Upper lobe of left lung (tissue), 6 donors: ENCODE measurements around the gene RRP9. TPM values are rescaled to one million over a fixed set of nuclear protein-coding genes. Genes with fewer than 3 reads are reported as not detected.

Experiments used
- ATAC-seq, 2 donors: fragments of 200-7000 bp; cut with Tn5 transposase; one replicate each; pipeline ENCODE4 v1.9.1; 2022; ENCODE audit warnings: mild to moderate bottlenecking in 2 of 2, moderate library complexity in 2 of 2; ENCODE audit not compliant: low FRiP score in 2 of 2
- DNase-seq, 2 donors: peaks; one replicate each; pipeline ENCODE4 v3.0.0-alpha.2; 2019 to 2020
- H3K27ac ChIP-seq, 4 donors: fragments of 200-600 bp; sonication (generic); one replicate each; pipeline ENCODE4 v1.5.1; 2016 to 2019
- H3K27me3 ChIP-seq, 4 donors: fragments of 200-600 bp; sonication (generic); one replicate each; pipeline ENCODE4 v1.5.1; 2017 to 2019
- H3K36me3 ChIP-seq, 4 donors: fragments of 200-600 bp; sonication (generic); one replicate each; pipeline ENCODE4 v1.5.1; 2016 to 2019
- H3K4me1 ChIP-seq, 4 donors: fragments of 200-600 bp; sonication (generic); one replicate each; pipeline ENCODE4 v1.5.1; 2018 to 2019
- H3K4me3 ChIP-seq, 4 donors: fragments of 200-600 bp; sonication (generic); one replicate each; pipeline ENCODE4 v1.5.1; 2017 to 2019; ENCODE audit warnings: mild to moderate bottlenecking in 2 of 4, moderate library complexity in 1 of 4
- H3K9me3 ChIP-seq, 4 donors: fragments of 200-600 bp; sonication (generic); one replicate each; pipeline ENCODE4 v1.5.1; 2018 to 2019
- CTCF ChIP-seq, 6 experiments: fragments of 450-650 bp in 4 of 6; fragments of 200-600 bp in 2 of 6; sonication (generic) in 2 of 6; IDR thresholded peaks; one replicate each; pipeline ENCODE4 v1.5.1; 2016 to 2019; ENCODE audit warnings: antibody characterized with exemption in 6 of 6
- EP300 ChIP-seq, 4 donors: sonication (generic); formaldehyde crosslinking; IDR thresholded peaks; one replicate each; pipeline ENCODE4 v1.5.1; 2017; ENCODE audit warnings: antibody characterized with exemption in 4 of 4, control low read depth in 2 of 4
- POLR2A ChIP-seq, 4 donors: fragments of 450-650 bp; IDR thresholded peaks; one replicate each; pipeline ENCODE4 v1.5.1; 2016 to 2017; ENCODE audit warnings: antibody characterized with exemption in 4 of 4, mild to moderate bottlenecking in 2 of 4
- POLR2AphosphoS5 ChIP-seq, 2 donors: sonication (generic); formaldehyde crosslinking; IDR thresholded peaks; one replicate each; pipeline ENCODE4 v1.5.1; 2017; ENCODE audit warnings: antibody characterized with exemption in 2 of 2
- WGBS, 2 donors: methylation state at CpG; one replicate each; pipeline ENCODE4 v1.1.5; 2017 to 2018; 5-methylcytosine and 5-hydroxymethylcytosine counted together
- total RNA-seq, 6 donors: library from RNA; depleted of rRNA in 4 of 6; stranded (reverse); fragments of >200 nt in 4 of 6; gene quantifications; one replicate each; pipeline versions ENCODE4 v1.1.0 to v1.2.1, GENCODE V29; 2016 to 2021
- donor health status: DM: no; HTN: no; CAD: no; lungs with moderate emphysema.
- donor health status: DM: no; HTN: yes; CAD: no; lungs with severe emphysema.

The RRP9 gene
- total RNA-seq, 6 donors from 2014 or later = 10.7 to 30.4 (median 19.8) TPM

- no peaks in the 10 kb centered on the region for H3K9me3 ChIP-seq
- H3K36me3 ChIP-seq = peaks cover 29 to 50% (median 43%) of the 10 kb centered on the region in 4 donors
- peaks cover 28 to 36% (median 31%) of the 10 kb centered on the region in 4 donors for H3K4me1 ChIP-seq
- 88 to 96% methylated on average over 7 to 9 of the region's 9 CpGs for WGBS, 2 donors
- TF ChIP-seq CTCF (IDR thresholded peaks at IDR 0.05) (no peak), EP300 (IDR thresholded peaks at IDR 0.05) (no peak), POLR2AphosphoS5 (IDR thresholded peaks at IDR 0.05) (no peak), POLR2A (IDR thresholded peaks at IDR 0.05) (no peak)
- H3K27me3 ChIP-seq = no peaks in the 10 kb centered on the region
- ATAC-seq (no peak), DNase-seq (peak in 1 of 2 donors; percentile 7)
- H3K27ac ChIP-seq = no peak overlapping the region
- H3K4me3 ChIP-seq = no peak overlapping the region
Measured at GRCh38 chr3:51938780-51939425, 2.8 kb downstream of the RRP9 start.

GRCh38 chr3:51937611-51938450, 3.9 kb downstream of the RRP9 start:
- WGBS, 2 donors = 94% methylated on average over 13 of the region's 13 CpGs
- ATAC-seq = no peak
- Histone ChIP-seq H3K9me3 (no peaks in the 10 kb centered on the region), H3K27ac (no peak overlapping the region), H3K4me1 (peaks cover 20 to 28% (median 24%) of the 10 kb centered on the region in 4 donors), H3K36me3 (peaks cover 36 to 61% (median 54%) of the 10 kb centered on the region in 4 donors), H3K4me3 (no peak overlapping the region), H3K27me3 (no peaks in the 10 kb centered on the region)
- peak in 1 of 2 donors; percentile 17 for DNase-seq
- no peak for TF ChIP-seq EP300 (IDR thresholded peaks at IDR 0.05)
- TF ChIP-seq POLR2AphosphoS5 (IDR thresholded peaks at IDR 0.05) = no peak
- TF ChIP-seq POLR2A (IDR thresholded peaks at IDR 0.05) = no peak
- no peak for TF ChIP-seq CTCF (IDR thresholded peaks at IDR 0.05)

- H3K4me3 ChIP-seq = no peak overlapping the region
- peaks cover 36 to 66% (median 58%) of the 10 kb centered on the region in 4 donors for H3K36me3 ChIP-seq
- TF ChIP-seq POLR2A (IDR thresholded peaks at IDR 0.05) = no peak
- no peak for TF ChIP-seq POLR2AphosphoS5 (IDR thresholded peaks at IDR 0.05)
- no peak for TF ChIP-seq EP300 (IDR thresholded peaks at IDR 0.05)
- no peak for TF ChIP-seq CTCF (IDR thresholded peaks at IDR 0.05)
- WGBS, 2 donors = 90% methylated on average over 6 to 9 of the region's 9 CpGs
- H3K27ac ChIP-seq = no peak overlapping the region
- peaks cover 13 to 21% (median 18%) of the 10 kb centered on the region in 4 donors for H3K4me1 ChIP-seq
- ATAC-seq (no peak), DNase-seq (peak in 1 of 2 donors; percentile 4)
- H3K9me3 ChIP-seq = no peaks in the 10 kb centered on the region
- H3K27me3 ChIP-seq = no peaks in the 10 kb centered on the region
Measured at GRCh38 chr3:51937014-51937413, 4.7 kb downstream of the RRP9 start.

- WGBS, 2 donors = 94 to 96% methylated on average over 20 to 25 of the region's 25 CpGs
- TF ChIP-seq CTCF (IDR thresholded peaks at IDR 0.05) (no peak), POLR2A (IDR thresholded peaks at IDR 0.05) (no peak), POLR2AphosphoS5 (IDR thresholded peaks at IDR 0.05) (no peak), EP300 (IDR thresholded peaks at IDR 0.05) (no peak)
- Histone ChIP-seq H3K36me3 (peaks cover 36 to 71% (median 59%) of the 10 kb centered on the region in 4 donors), H3K27me3 (no peaks in the 10 kb centered on the region), H3K9me3 (no peaks in the 10 kb centered on the region), H3K4me3 (no peak overlapping the region), H3K27ac (no peak overlapping the region), H3K4me1 (peaks cover 8 to 17% (median 15%) of the 10 kb centered on the region in 4 donors)
- DNase-seq (peak in 1 of 2 donors; percentile 12), ATAC-seq (no peak)
Measured at GRCh38 chr3:51935886-51936755, 5.6 kb downstream of the RRP9 start.
